GM12878 (cell line): Measurements from ENCODE around the gene ETS1. TPM values are rescaled to one million over a fixed set of nuclear protein-coding genes. Genes with fewer than 3 reads are reported as not detected.
A peak's percentile ranks its signal among the peaks of the same experiment; 100 is the strongest.

Source experiments
- ATAC-seq: fragments of 200-7000 bp; cut with Tn5 transposase; 3 replicates; pipeline ENCODE4 v1.9.1; 2020; ENCODE audit warnings: mild to moderate bottlenecking, moderate library complexity
- BruUV-seq: library from RNA; stranded (reverse); fragments of 400-500 nt; replicated peaks from 2 replicates; lab custom pipeline; 2021; lab: Mats Ljungman, UMichigan
- CTCF ChIA-PET: fragments of 300-600 bp; sonication (Branson Sonifier 250); formaldehyde crosslinking; extraction: SDS; loops from one replicate; lab custom pipeline; 2021; ENCODE audit warnings: inconsistent platforms; lab: Yijun Ruan, JAX
- POLR2A ChIA-PET: fragments of 350-600 bp; formaldehyde crosslinking; extraction: SDS; loops from one replicate; lab custom pipeline; 2021; ENCODE audit warnings: inconsistent platforms; lab: Charles Lee
- RAD21 ChIA-PET: fragments of 300-600 bp; sonication (Branson Sonifier 250); formaldehyde crosslinking; loops from one replicate; lab custom pipeline; 2023; ENCODE audit warnings: antibody characterized with exemption; ENCODE audit not compliant: unreplicated experiment; lab: Charles Lee
- SMC1A ChIA-PET: fragments of 300-600 bp; sonication (Branson Sonifier 250); formaldehyde crosslinking; loops from one replicate; lab custom pipeline; 2023; ENCODE audit not compliant: unreplicated experiment, uncharacterized antibody; lab: Charles Lee
- DNase-seq: peaks from one replicate; pipeline ENCODE4 v3.0.0-alpha.2; 2011; ENCODE audit warnings: low read depth, low spot score
- FAIRE-seq: peaks from 3 replicates; lab custom pipeline; 2011; peaks lifted over from hg19 to GRCh38; lab: Jason Lieb, UNC
- H2AFZ ChIP-seq: 2 replicates; pipeline ENCODE4 v1.6.0; 2011; ENCODE audit warnings: low read depth, low read length, control low read depth; ENCODE audit not compliant: control insufficient read depth
- H3K27ac ChIP-seq: 2 replicates; pipeline ENCODE4 v1.5.1; 2011; ENCODE audit warnings: control low read depth; ENCODE audit not compliant: control insufficient read depth, insufficient read depth
- H3K27me3 ChIP-seq, 2 experiments: replicated peaks in 1 of 2; 2 replicates each; pipeline versions ENCODE4 v1.6.0 to v1.6.1; 2011; ENCODE audit warnings: low read length in 1 of 2; ENCODE audit not compliant: control insufficient read depth in 2 of 2, insufficient read depth in 2 of 2
- H3K36me3 ChIP-seq, 2 experiments: 2 replicates each; pipeline ENCODE4 v1.5.1; 2011; ENCODE audit warnings: low read length in 1 of 2; ENCODE audit not compliant: control insufficient read depth in 2 of 2, insufficient read depth in 2 of 2
- H3K4me1 ChIP-seq: 2 replicates; pipeline ENCODE4 v1.6.1; 2011; ENCODE audit warnings: mild to moderate bottlenecking, low read length, moderate library complexity, mixed read lengths; ENCODE audit not compliant: control insufficient read depth, insufficient read depth
- H3K4me2 ChIP-seq: 2 replicates; pipeline ENCODE4 v1.6.0; 2011; ENCODE audit warnings: control low read depth; ENCODE audit not compliant: control insufficient read depth, insufficient read depth
- H3K4me3 ChIP-seq: fragments of 200-600 bp; sonication (generic); 2 replicates; pipeline ENCODE4 v1.5.1; 2016
- H3K79me2 ChIP-seq: 2 replicates; pipeline ENCODE4 v1.6.0; 2011; ENCODE audit warnings: low read length; ENCODE audit not compliant: control insufficient read depth, insufficient read depth
- H3K9ac ChIP-seq: 2 replicates; pipeline ENCODE4 v1.8.0; 2011; ENCODE audit warnings: low read length, control low read depth, mixed read lengths; ENCODE audit not compliant: control insufficient read depth, insufficient read depth
- H3K9me3 ChIP-seq: replicated peaks from 3 replicates; pipeline ENCODE4 v1.5.1; 2011; ENCODE audit warnings: mild to moderate bottlenecking, low read length; ENCODE audit not compliant: control insufficient read depth, insufficient read depth
- H4K20me1 ChIP-seq: 2 replicates; pipeline ENCODE4 v1.6.0; 2011; ENCODE audit not compliant: control insufficient read depth, insufficient read depth
- BRCA1 ChIP-seq: IDR thresholded peaks from 2 replicates; pipeline ENCODE4 v1.6.1; 2011; ENCODE audit warnings: low read depth, low read length, improper control_type of control experiment
- IKZF2 ChIP-seq, 2 experiments: fragments of 450-650 bp; IDR thresholded peaks; 2 replicates each; pipeline ENCODE4 v1.6.1; 2017; ENCODE audit warnings: mild to moderate bottlenecking in 2 of 2, moderate library complexity in 2 of 2
- JUND ChIP-seq: IDR thresholded peaks from 2 replicates; pipeline ENCODE4 v1.6.1; 2012; ENCODE audit warnings: low read depth, mild to moderate bottlenecking, low read length, improper control_type of control experiment, moderate library complexity
- KDM1A ChIP-seq: fragments of 200-600 bp; sonication (generic); IDR thresholded peaks from 2 replicates; pipeline ENCODE4 v1.6.1; 2016; ENCODE audit warnings: borderline replicate concordance
- PBX3 ChIP-seq: IDR thresholded peaks from 2 replicates; pipeline ENCODE4 v1.6.1; 2011; ENCODE audit warnings: mild to moderate bottlenecking, low read depth, low read length, moderate library complexity; ENCODE audit not compliant: insufficient replicate concordance
- RAD21 ChIP-seq: IDR thresholded peaks from 2 replicates; pipeline ENCODE4 v1.6.1; 2011; ENCODE audit warnings: mild to moderate bottlenecking, low read depth, low read length, moderate library complexity; ENCODE audit not compliant: insufficient read depth
- TARDBP ChIP-seq: IDR thresholded peaks from 2 replicates; pipeline ENCODE4 v1.6.1; 2016; ENCODE audit warnings: borderline replicate concordance
- ZBTB40 ChIP-seq: fragments of 450-650 bp; IDR thresholded peaks from 2 replicates; pipeline ENCODE4 v1.6.1; 2016; ENCODE audit warnings: mild to moderate bottlenecking, moderate library complexity, borderline replicate concordance
- ZNF384 ChIP-seq: IDR thresholded peaks from 2 replicates; pipeline ENCODE4 v1.6.1; 2012; ENCODE audit warnings: low read depth, mild to moderate bottlenecking, low read length, improper control_type of control experiment, borderline replicate concordance
- ZNF622 ChIP-seq: fragments of 450-650 bp; IDR thresholded peaks from 2 replicates; pipeline ENCODE4 v1.6.1; 2017; ENCODE audit warnings: mild to moderate bottlenecking, inconsistent platforms
- WGBS: methylation state at CpG from one replicate; pipeline ENCODE4 v1.1.6; 2016; ENCODE audit warnings: low lambda C conversion rate; ENCODE audit not compliant: insufficient replicate concordance, insufficient coverage; ENCODE audit errors: missing lambda C conversion rate; 5-methylcytosine and 5-hydroxymethylcytosine counted together
- in situ Hi-C: fragments of 300-500 bp; cut with MboI; formaldehyde crosslinking; loops from 9 replicates; pipeline ENCODE4 v1.14.3; 2018; ENCODE audit warnings: mixed read lengths
- intact Hi-C: fragments of 100-400 bp; cut with micrococcal nuclease; formaldehyde crosslinking; loops from one replicate; pipeline ENCODE4 v1.14.2; 2022; ENCODE audit not compliant: unreplicated experiment
- polyA plus RNA-seq, 11 experiments: library from polyadenylated mRNA; depleted of rRNA in 4 of 11; unstranded in 6 of 11; stranded (reverse) in 5 of 11; fragments of >200 nt; fragmentation: Nextera tagmentation in 4 of 11; fragmentation: Illumina TruSeq in 1 of 11; extraction: Ambion mirVana in 4 of 11; extraction: Trizol in 1 of 11; gene quantifications; 1 replicate in 1 of 11; 2 replicates in 10 of 11; pipeline versions ENCODE4 v1.2.1 to v1.2.3, GENCODE V29; 2011 to 2016; ENCODE audit warnings: inconsistent platforms in 2 of 11, missing spikeins in 2 of 11, low read depth in 1 of 11
- total RNA-seq, 4 experiments: library from RNA; depleted of rRNA in 3 of 4; stranded (reverse); fragments of >200 nt in 3 of 4; fragmentation: Illumina TruSeq in 1 of 4; extraction: Trizol in 1 of 4; gene quantifications; 2 replicates each; pipeline versions ENCODE4 v1.2.1 to v1.2.3, GENCODE V29; 2013 to 2021

The ETS1 gene
- total and polyA plus RNA-seq, 10 of the 15 experiments (the other 5 are each of a cell fraction or from before 2014, with no cell fraction given): 12.5 to 112 (median 55.5) TPM

- BruUV-seq: no TSS peak
- H3K4me3 ChIP-seq: peak overlapping the region; percentile 96
- no peak for FAIRE-seq
- peaks cover 0 to 7% of the 10 kb centered on the region in 2 experiments; a peak in 1 of 4 replicates for H3K36me3 ChIP-seq
- no peaks in the 10 kb centered on the region for H4K20me1 ChIP-seq
- H3K4me1 ChIP-seq: peaks cover 10% of the 10 kb centered on the region
- in situ Hi-C loops: no loop called here
- 7% methylated on average over 7 of the region's 7 CpGs for WGBS
- RAD21 ChIA-PET: interaction anchor here (0.9 to 10.3 kb wide), 29 partner anchors 9 to 312 kb away, joined by 3 to 144 read pairs (median 7); no protein-coding TSS in a partner anchor
- H3K9me3 ChIP-seq: no peaks in the 10 kb centered on the region
- CTCF ChIA-PET: interaction anchor here (0.6 to 5.8 kb wide), 21 partner anchors 9 to 580 kb away, joined by 3 to 43 read pairs (median 5); no protein-coding TSS in a partner anchor
- no peak for DNase-seq
- TF ChIP-seq IKZF2 (IDR thresholded peaks at IDR 0.05): no peak
- TF ChIP-seq PBX3: no peak
- TF ChIP-seq BRCA1: no peak
- TF ChIP-seq ZNF384: no peak
- TF ChIP-seq ZNF622: no peak
- no peak for TF ChIP-seq TARDBP
- no peak for TF ChIP-seq JUND
- TF ChIP-seq KDM1A: no peak
- no peak for TF ChIP-seq RAD21
- no peak for TF ChIP-seq ZBTB40
- ATAC-seq: 0 out of 3 replicates have a peak, but pooled peaks have one; percentile 0
- intact Hi-C loops: loop anchor here (2.0 to 5.0 kb wide), 3 partner anchors 106 to 239 kb away; no protein-coding TSS in a partner anchor
- H3K79me2 ChIP-seq: peaks cover 92% of the 10 kb centered on the region
- peak overlapping the region; percentile 97 for H3K9ac ChIP-seq
- peak overlapping the region; percentile 93 for H3K4me2 ChIP-seq
- no peak overlapping the region for H2AFZ ChIP-seq
- SMC1A ChIA-PET: interaction anchor here (0.7 to 9.8 kb wide), 37 partner anchors 9 to 312 kb away, joined by 3 to 154 read pairs (median 5); no protein-coding TSS in a partner anchor
- POLR2A ChIA-PET: interaction anchor here (0.6 to 6.7 kb wide), 21 partner anchors 9 to 311 kb away, joined by 3 to 41 read pairs (median 5); no protein-coding TSS in a partner anchor
- H3K27me3 ChIP-seq: no peaks in the 10 kb centered on the region
- peak overlapping the region; percentile 96 for H3K27ac ChIP-seq
Observed at GRCh38 chr11:128518493-128519207, 68.7 kb downstream of the ETS1 start.
